GM23338 (cell line): ENCODE data around the gene C16orf78. TPM values are rescaled to one million over a fixed set of nuclear protein-coding genes. Genes with fewer than 3 reads are reported as not detected.

Source experiments
- ATAC-seq: fragments of 200-7000 bp; cut with Tn5 transposase; 3 replicates; pipeline ENCODE4 v1.9.1; 2020
- DNase-seq: peaks from one replicate; pipeline ENCODE4 v3.0.0-alpha.2; 2015; ENCODE audit warnings: low spot score
- H2AFZ ChIP-seq: fragments of 200-600 bp; sonication (generic); 2 replicates; pipeline ENCODE4 v1.8.0; 2016; ENCODE audit warnings: antibody characterized with exemption, mild to moderate bottlenecking, moderate library complexity
- H3F3A ChIP-seq: fragments of 200-600 bp; sonication (generic); replicated peaks from 2 replicates; pipeline ENCODE4 v1.8.0; 2017; ENCODE audit warnings: antibody characterized with exemption, mixed run types, low read depth
- H3K27ac ChIP-seq: fragments of 200-600 bp; sonication (generic); 2 replicates; pipeline ENCODE4 v1.6.1; 2016; ENCODE audit warnings: low read depth
- H3K27me3 ChIP-seq: fragments of 200-600 bp; sonication (generic); 2 replicates; pipeline ENCODE4 v1.8.0; 2016; ENCODE audit warnings: mild to moderate bottlenecking, mixed run types, moderate library complexity; ENCODE audit not compliant: insufficient read depth
- H3K36me3 ChIP-seq: fragments of 200-600 bp; sonication (generic); 2 replicates; pipeline ENCODE4 v1.8.0; 2016; ENCODE audit warnings: mild to moderate bottlenecking; ENCODE audit not compliant: insufficient read depth
- H3K4me1 ChIP-seq: fragments of 200-600 bp; sonication (generic); 2 replicates; pipeline ENCODE4 v1.8.0; 2016; ENCODE audit warnings: mild to moderate bottlenecking, moderate library complexity; ENCODE audit not compliant: insufficient read depth
- H3K4me2 ChIP-seq: fragments of 200-600 bp; sonication (generic); 2 replicates; pipeline ENCODE4 v1.7.1; 2017; ENCODE audit warnings: mixed run types
- H3K4me3 ChIP-seq: fragments of 200-600 bp; sonication (generic); 2 replicates; pipeline ENCODE4 v1.6.1; 2016; ENCODE audit warnings: mixed run types
- H3K79me2 ChIP-seq: fragments of 200-600 bp; sonication (generic); replicated peaks from 2 replicates; pipeline ENCODE4 v1.8.0; 2017; ENCODE audit warnings: mild to moderate bottlenecking; ENCODE audit not compliant: insufficient read depth
- H3K9me2 ChIP-seq: fragments of 200-600 bp; sonication (generic); 2 replicates; pipeline ENCODE4 v1.8.0; 2017; ENCODE audit not compliant: insufficient read depth
- H4K20me1 ChIP-seq: fragments of 200-600 bp; sonication (generic); replicated peaks from 2 replicates; pipeline ENCODE4 v1.8.0; 2017; ENCODE audit warnings: mild to moderate bottlenecking; ENCODE audit not compliant: insufficient read depth
- H3K27ac Mint-ChIP-seq: 2 replicates; pipeline ENCODE4 v1.8.0; 2020; ENCODE audit warnings: inconsistent platforms, mild to moderate bottlenecking, moderate library complexity, mixed read lengths
- H3K27me3 Mint-ChIP-seq: 3 replicates; pipeline ENCODE4 v1.8.0; 2022; ENCODE audit warnings: low read depth, mild to moderate bottlenecking, moderate library complexity, mixed read lengths, inconsistent platforms; ENCODE audit not compliant: insufficient read depth, poor library complexity
- H3K36me3 Mint-ChIP-seq: 3 replicates; pipeline ENCODE4 v1.8.0; 2021; ENCODE audit warnings: low read depth, mild to moderate bottlenecking, inconsistent platforms, moderate library complexity, mixed read lengths
- H3K4me1 Mint-ChIP-seq: 3 replicates; pipeline ENCODE4 v1.8.0; 2020; ENCODE audit warnings: mild to moderate bottlenecking, inconsistent platforms, mixed read lengths
- H3K4me3 Mint-ChIP-seq: 3 replicates; pipeline ENCODE4 v1.8.0; 2021; ENCODE audit warnings: moderate library complexity, mild to moderate bottlenecking, inconsistent platforms, mixed read lengths
- H3K9me3 Mint-ChIP-seq: 3 replicates; pipeline ENCODE4 v1.8.0; 2020; ENCODE audit warnings: moderate library complexity, mild to moderate bottlenecking, inconsistent platforms, mixed read lengths
- EZH2 ChIP-seq: fragments of 200-600 bp; sonication (generic); IDR thresholded peaks from one replicate; pipeline ENCODE4 v1.8.0; 2017; ENCODE audit warnings: antibody characterized with exemption, mild to moderate bottlenecking, low read depth; ENCODE audit not compliant: unreplicated experiment
- EZH2phosphoT487 ChIP-seq: fragments of 200-600 bp; sonication (generic); IDR thresholded peaks from one replicate; pipeline ENCODE4 v1.8.1; 2018; ENCODE audit warnings: antibody characterized with exemption; ENCODE audit not compliant: unreplicated experiment
- JUNB ChIP-seq: IDR thresholded peaks from one replicate; pipeline ENCODE4 v1.6.1; 2016; ENCODE audit warnings: antibody characterized with exemption; ENCODE audit not compliant: unreplicated experiment
- NANOG ChIP-seq: IDR thresholded peaks from 2 replicates; pipeline ENCODE4 v1.6.1; 2016; ENCODE audit warnings: antibody characterized with exemption, borderline replicate concordance
- STAT1 ChIP-seq: IDR thresholded peaks from one replicate; pipeline ENCODE4 v1.6.1; 2016; ENCODE audit warnings: antibody characterized with exemption; ENCODE audit not compliant: unreplicated experiment
- ZNF114 ChIP-seq: fragments of 250-450 bp; sonication (Bioruptor Pico); IDR thresholded peaks from 2 replicates; pipeline ENCODE4 v1.5.0; 2020; ENCODE audit warnings: mild to moderate bottlenecking, moderate library complexity
- ZNF331 ChIP-seq: fragments of 250-450 bp; sonication (Bioruptor Pico); IDR thresholded peaks from 2 replicates; pipeline ENCODE4 v1.5.0; 2020; ENCODE audit warnings: low read depth, mild to moderate bottlenecking, moderate library complexity
- polyA plus RNA-seq: library from polyadenylated mRNA; unstranded; fragments of >200 nt; fragmentation: Nextera tagmentation; extraction: Ambion mirVana; gene quantifications from 2 replicates; pipeline ENCODE4 v1.2.1, GENCODE V29; 2016
- total RNA-seq: library from RNA; depleted of rRNA; stranded (reverse); fragments of >200 nt; shearing (Covaris generic); gene quantifications from 2 replicates; pipeline ENCODE4 v1.2.3, GENCODE V29; 2014
- TF ChIP-seq, protein P1 (sequence below): IDR thresholded peaks from one replicate; pipeline ENCODE4 v1.6.1; 2018; ENCODE audit warnings: antibody characterized with exemption; ENCODE audit not compliant: unreplicated experiment

C16orf78 gene
- total and polyA plus RNA-seq, 2 experiments from 2014 or later: not detected

DNA sequence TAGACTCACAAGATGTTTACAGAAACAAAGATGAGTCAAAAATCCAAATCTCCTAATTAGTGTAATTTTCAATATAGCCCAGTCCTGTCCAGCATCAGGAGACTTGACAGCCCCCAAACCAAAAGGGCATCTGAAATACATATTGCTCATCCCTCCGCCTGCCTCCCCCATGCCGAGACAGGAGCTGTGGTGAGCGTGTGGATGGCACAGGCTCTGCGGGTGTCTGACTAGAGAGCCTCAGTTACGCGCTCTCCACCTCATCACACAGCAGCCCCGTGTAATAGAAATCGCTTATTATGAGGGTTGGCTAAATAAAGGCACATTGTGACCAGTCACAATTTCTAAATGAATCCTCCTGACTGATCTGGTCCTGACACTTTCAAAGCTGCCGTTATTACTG is 48.9 kb upstream of the C16orf78 start:
- Mint-ChIP-seq H3K4me1 (no peaks in the 10 kb centered on the region), H3K36me3 (no peaks in the 10 kb centered on the region), H3K27ac (no peak overlapping the region), H3K27me3 (peaks cover 3% of the 10 kb centered on the region), H3K4me3 (no peak overlapping the region), H3K9me3 (no peaks in the 10 kb centered on the region)
- Histone ChIP-seq H3K4me1 (no peaks in the 10 kb centered on the region), H4K20me1 (no peaks in the 10 kb centered on the region; the same call in 1 of the 2 replicates), H3K27me3 (no peaks in the 10 kb centered on the region), H3K79me2 (no peaks in the 10 kb centered on the region), H3F3A (no peaks in the 10 kb centered on the region), H3K4me2 (no peak overlapping the region), H3K4me3 (no peak overlapping the region), H2AFZ (no peak overlapping the region), H3K9me2 (no peaks in the 10 kb centered on the region), H3K36me3 (no peaks in the 10 kb centered on the region), H3K27ac (no peak overlapping the region)
- no peak for DNase-seq
- ATAC-seq: no peak
- TF ChIP-seq STAT1: no peak

DNA sequence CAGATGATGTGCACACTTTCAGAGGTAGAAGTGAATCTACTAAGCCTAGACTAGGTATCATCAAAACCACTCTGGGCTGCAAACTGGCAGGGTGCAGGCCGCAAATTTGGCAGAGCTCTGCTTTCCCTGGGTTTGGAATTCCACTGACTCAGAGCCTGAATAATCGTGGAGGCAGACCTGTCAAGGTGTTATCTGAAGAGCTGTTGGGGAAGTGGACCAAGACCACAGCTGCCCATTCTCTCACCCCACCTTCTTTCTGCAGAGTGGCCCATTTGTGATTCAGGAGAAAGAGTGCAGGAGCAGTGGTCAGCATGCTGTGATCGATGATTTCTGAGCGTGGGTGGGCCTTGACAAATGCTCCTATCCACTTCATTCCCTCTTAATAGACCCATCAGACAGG is 46.1 kb upstream of the C16orf78 start:
- H2AFZ ChIP-seq: no peak overlapping the region
- Mint-ChIP-seq H3K9me3 (no peaks in the 10 kb centered on the region), H3K4me3 (no peak overlapping the region), H3K36me3 (no peaks in the 10 kb centered on the region), H3K27ac (no peak overlapping the region), H3K27me3 (peaks cover 3% of the 10 kb centered on the region), H3K4me1 (peaks cover 2% of the 10 kb centered on the region; the same call in 1 of the 3 replicates)
- ATAC-seq: no peak
- DNase-seq: no peak
- no peaks in the 10 kb centered on the region; the same call in 1 of the 2 replicates for H4K20me1 ChIP-seq
- no peaks in the 10 kb centered on the region for H3F3A ChIP-seq
- H3K36me3 ChIP-seq: no peaks in the 10 kb centered on the region
- no peaks in the 10 kb centered on the region for H3K79me2 ChIP-seq
- no peak overlapping the region for H3K27ac ChIP-seq
- no peaks in the 10 kb centered on the region for H3K4me1 ChIP-seq
- H3K4me2 ChIP-seq: no peak overlapping the region
- no peaks in the 10 kb centered on the region for H3K9me2 ChIP-seq
- H3K27me3 ChIP-seq: no peaks in the 10 kb centered on the region
- H3K4me3 ChIP-seq: no peak overlapping the region
- no peak for TF ChIP-seq EZH2

DNA sequence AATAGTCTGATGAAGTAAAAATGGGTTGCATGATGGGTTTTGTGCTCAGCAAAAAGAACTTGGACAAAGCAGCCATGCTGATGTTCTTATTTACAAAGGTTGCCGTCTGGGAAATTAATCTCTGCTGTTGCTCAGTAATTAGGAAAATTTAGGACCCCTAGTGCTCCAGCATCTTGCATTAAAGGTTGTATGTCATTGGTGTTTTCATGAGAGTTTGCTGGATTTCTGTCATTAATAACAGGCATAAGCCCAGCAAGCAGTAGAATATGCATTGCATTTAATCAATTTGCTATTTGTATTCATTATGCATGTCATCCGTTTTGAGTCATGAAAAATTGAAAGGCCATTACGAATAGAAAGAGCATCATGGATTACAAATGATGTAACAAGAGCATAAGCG is 45.3 kb upstream of the C16orf78 start:
- no peak overlapping the region for H3K4me2 ChIP-seq

More for the DNA sequence above, 45.3 kb upstream of the C16orf78 start:
- H3K4me3 Mint-ChIP-seq: no peak overlapping the region
- peaks cover 3% of the 10 kb centered on the region for H3K27me3 Mint-ChIP-seq
- peaks cover 7% of the 10 kb centered on the region for H3K4me1 Mint-ChIP-seq
- TF ChIP-seq STAT1 (no peak), NANOG (no peak), EZH2 (no peak), EZH2phosphoT487 (no peak), ZNF331 (CRISPR knock-in tag) (no peak), ZNF114 (CRISPR knock-in tag) (no peak), JUNB (no peak)
- TF ChIP-seq, protein P1, sequence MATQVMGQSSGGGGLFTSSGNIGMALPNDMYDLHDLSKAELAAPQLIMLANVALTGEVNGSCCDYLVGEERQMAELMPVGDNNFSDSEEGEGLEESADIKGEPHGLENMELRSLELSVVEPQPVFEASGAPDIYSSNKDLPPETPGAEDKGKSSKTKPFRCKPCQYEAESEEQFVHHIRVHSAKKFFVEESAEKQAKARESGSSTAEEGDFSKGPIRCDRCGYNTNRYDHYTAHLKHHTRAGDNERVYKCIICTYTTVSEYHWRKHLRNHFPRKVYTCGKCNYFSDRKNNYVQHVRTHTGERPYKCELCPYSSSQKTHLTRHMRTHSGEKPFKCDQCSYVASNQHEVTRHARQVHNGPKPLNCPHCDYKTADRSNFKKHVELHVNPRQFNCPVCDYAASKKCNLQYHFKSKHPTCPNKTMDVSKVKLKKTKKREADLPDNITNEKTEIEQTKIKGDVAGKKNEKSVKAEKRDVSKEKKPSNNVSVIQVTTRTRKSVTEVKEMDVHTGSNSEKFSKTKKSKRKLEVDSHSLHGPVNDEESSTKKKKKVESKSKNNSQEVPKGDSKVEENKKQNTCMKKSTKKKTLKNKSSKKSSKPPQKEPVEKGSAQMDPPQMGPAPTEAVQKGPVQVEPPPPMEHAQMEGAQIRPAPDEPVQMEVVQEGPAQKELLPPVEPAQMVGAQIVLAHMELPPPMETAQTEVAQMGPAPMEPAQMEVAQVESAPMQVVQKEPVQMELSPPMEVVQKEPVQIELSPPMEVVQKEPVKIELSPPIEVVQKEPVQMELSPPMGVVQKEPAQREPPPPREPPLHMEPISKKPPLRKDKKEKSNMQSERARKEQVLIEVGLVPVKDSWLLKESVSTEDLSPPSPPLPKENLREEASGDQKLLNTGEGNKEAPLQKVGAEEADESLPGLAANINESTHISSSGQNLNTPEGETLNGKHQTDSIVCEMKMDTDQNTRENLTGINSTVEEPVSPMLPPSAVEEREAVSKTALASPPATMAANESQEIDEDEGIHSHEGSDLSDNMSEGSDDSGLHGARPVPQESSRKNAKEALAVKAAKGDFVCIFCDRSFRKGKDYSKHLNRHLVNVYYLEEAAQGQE: no peak
- no peaks in the 10 kb centered on the region; the same call in 2 of the 3 replicates for H3K9me3 Mint-ChIP-seq
- Histone ChIP-seq H3K27ac (no peak overlapping the region), H3K9me2 (no peaks in the 10 kb centered on the region), H2AFZ (no peak overlapping the region), H4K20me1 (no peaks in the 10 kb centered on the region; the same call in 1 of the 2 replicates), H3K4me3 (no peak overlapping the region), H3K79me2 (no peaks in the 10 kb centered on the region), H3K36me3 (no peaks in the 10 kb centered on the region), H3K27me3 (no peaks in the 10 kb centered on the region), H3F3A (no peaks in the 10 kb centered on the region), H3K4me1 (no peaks in the 10 kb centered on the region)
- H3K27ac Mint-ChIP-seq: no peak overlapping the region
- DNase-seq (no peak), ATAC-seq (no peak)
- H3K36me3 Mint-ChIP-seq: no peaks in the 10 kb centered on the region
